Measurements from ENCODE around the gene CCDC175. TPM values are rescaled to one million over a fixed set of nuclear protein-coding genes. Genes with fewer than 3 reads are reported as not detected.

The CCDC175 gene
- total and polyA plus RNA-seq, 7 donors, result not detected

- 92 to 95% methylated on average over 1 of the region's 1 CpG for WGBS, 2 donors
Observed at GRCh38 chr14:59537476-59537875, 39.1 kb downstream of the CCDC175 start.

GRCh38 chr14:59534361-59534987 is 42.1 kb downstream of the CCDC175 start:
- no peaks in the 10 kb centered on the region for H3K4me1 ChIP-seq
- no peak for DNase-seq
- TF ChIP-seq CTCF (IDR thresholded peaks at IDR 0.05) (no peak), POLR2AphosphoS5 (IDR thresholded peaks at IDR 0.05) (no peak), EP300 (IDR thresholded peaks at IDR 0.05) (no peak), POLR2A (IDR thresholded peaks at IDR 0.05) (no peak)
- no peaks in the 10 kb centered on the region for H3K27me3 ChIP-seq
- WGBS, 2 donors, result 80 to 93% methylated on average over 7 of the region's 7 CpGs
- intact Hi-C loops (cut with DNase I), result no loop called here
- H3K9me3 ChIP-seq, result no peaks in the 10 kb centered on the region
- no peaks in the 10 kb centered on the region for H3K36me3 ChIP-seq
- H3K4me3 ChIP-seq, result no peak overlapping the region
- no peak overlapping the region for H3K27ac ChIP-seq

More at GRCh38 chr14:59537476-59537875, 39.1 kb downstream of the CCDC175 start:
- no peak overlapping the region for H3K27ac ChIP-seq
- no peaks in the 10 kb centered on the region for H3K27me3 ChIP-seq
- no peaks in the 10 kb centered on the region for H3K9me3 ChIP-seq
- TF ChIP-seq POLR2AphosphoS5 (IDR thresholded peaks at IDR 0.05) (no peak), EP300 (IDR thresholded peaks at IDR 0.05) (no peak), CTCF (IDR thresholded peaks at IDR 0.05) (no peak), POLR2A (IDR thresholded peaks at IDR 0.05) (no peak)
- H3K36me3 ChIP-seq, result no peaks in the 10 kb centered on the region
- no peaks in the 10 kb centered on the region for H3K4me1 ChIP-seq
- no peak for DNase-seq
- intact Hi-C loops (cut with DNase I), result no loop called here
- H3K4me3 ChIP-seq, result no peak overlapping the region

GRCh38 chr14:59532419-59532818 is 44.2 kb downstream of the CCDC175 start:
- intact Hi-C loops (cut with DNase I), result no loop called here
- H3K36me3 ChIP-seq, result no peaks in the 10 kb centered on the region
- no peak for TF ChIP-seq POLR2A (IDR thresholded peaks at IDR 0.05)
- no peak for TF ChIP-seq CTCF (IDR thresholded peaks at IDR 0.05)
- no peak for TF ChIP-seq POLR2AphosphoS5 (IDR thresholded peaks at IDR 0.05)
- TF ChIP-seq EP300 (IDR thresholded peaks at IDR 0.05), result no peak
- H3K9me3 ChIP-seq, result no peaks in the 10 kb centered on the region
- H3K4me1 ChIP-seq, result no peaks in the 10 kb centered on the region
- H3K4me3 ChIP-seq, result no peak overlapping the region
- H3K27me3 ChIP-seq, result no peaks in the 10 kb centered on the region
- no peak for DNase-seq
- H3K27ac ChIP-seq, result no peak overlapping the region
- WGBS, 2 donors, result 85 to 95% methylated on average over 1 of the region's 1 CpG

GRCh38 chr14:59530349-59530748 is 46.3 kb downstream of the CCDC175 start:
- no peaks in the 10 kb centered on the region for H3K27me3 ChIP-seq
- H3K9me3 ChIP-seq, result no peaks in the 10 kb centered on the region
- H3K4me3 ChIP-seq, result no peak overlapping the region
- intact Hi-C loops (cut with DNase I), result no loop called here
- no peak overlapping the region for H3K27ac ChIP-seq
- H3K4me1 ChIP-seq, result no peaks in the 10 kb centered on the region
- H3K36me3 ChIP-seq, result no peaks in the 10 kb centered on the region
- no peak for DNase-seq
- no peak for TF ChIP-seq POLR2A (IDR thresholded peaks at IDR 0.05)
- no peak for TF ChIP-seq POLR2AphosphoS5 (IDR thresholded peaks at IDR 0.05)
- no peak for TF ChIP-seq CTCF (IDR thresholded peaks at IDR 0.05)
- TF ChIP-seq EP300 (IDR thresholded peaks at IDR 0.05), result no peak

GRCh38 chr14:59529189-59529588 is 47.4 kb downstream of the CCDC175 start:
- Histone ChIP-seq H3K9me3 (no peaks in the 10 kb centered on the region), H3K27me3 (no peaks in the 10 kb centered on the region), H3K4me3 (no peak overlapping the region), H3K27ac (no peak overlapping the region), H3K36me3 (no peaks in the 10 kb centered on the region), H3K4me1 (no peaks in the 10 kb centered on the region)
- no peak for TF ChIP-seq POLR2AphosphoS5 (IDR thresholded peaks at IDR 0.05)
- TF ChIP-seq EP300 (IDR thresholded peaks at IDR 0.05), result no peak
- TF ChIP-seq CTCF (IDR thresholded peaks at IDR 0.05), result no peak
- no peak for TF ChIP-seq POLR2A (IDR thresholded peaks at IDR 0.05)
- DNase-seq, result no peak
- WGBS, 2 donors, result 74 to 77% methylated on average over 2 of the region's 2 CpGs
- intact Hi-C loops (cut with DNase I), result no loop called here

All from sigmoid colon (tissue), 7 donors.